Fibroblast of peridontal ligament (primary cell): ENCODE results near the gene NCAPH2.

Source experiments
- DNase-seq: peaks from one replicate; pipeline ENCODE4 v3.0.0-alpha.2; 2010; ENCODE audit errors: extremely low read depth

The NCAPH2 gene

GRCh38 chr22:50490531-50491308 lies 17.3 kb upstream of the NCAPH2 start:
- DNase-seq = no peak

DNA sequence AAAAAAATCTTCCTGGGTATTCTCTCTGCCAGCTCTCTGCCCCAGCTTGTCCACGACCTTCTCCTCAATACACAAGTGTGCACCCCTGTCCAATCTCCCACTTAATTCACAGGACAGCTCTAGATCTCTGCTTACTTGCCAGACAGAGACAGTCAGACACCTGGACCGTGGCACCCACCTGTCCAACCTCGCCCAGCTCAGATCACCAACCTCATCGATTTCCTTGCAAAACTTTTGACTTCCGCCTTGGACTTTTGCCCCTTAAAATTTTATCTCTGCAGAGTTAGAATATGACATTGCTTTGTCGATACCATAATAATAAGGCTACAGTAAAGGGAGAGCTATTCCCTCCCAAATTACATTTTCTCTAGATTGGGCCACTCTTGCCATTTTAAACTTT lies 10.9 kb upstream of the NCAPH2 start:
- DNase-seq = no peak

DNA sequence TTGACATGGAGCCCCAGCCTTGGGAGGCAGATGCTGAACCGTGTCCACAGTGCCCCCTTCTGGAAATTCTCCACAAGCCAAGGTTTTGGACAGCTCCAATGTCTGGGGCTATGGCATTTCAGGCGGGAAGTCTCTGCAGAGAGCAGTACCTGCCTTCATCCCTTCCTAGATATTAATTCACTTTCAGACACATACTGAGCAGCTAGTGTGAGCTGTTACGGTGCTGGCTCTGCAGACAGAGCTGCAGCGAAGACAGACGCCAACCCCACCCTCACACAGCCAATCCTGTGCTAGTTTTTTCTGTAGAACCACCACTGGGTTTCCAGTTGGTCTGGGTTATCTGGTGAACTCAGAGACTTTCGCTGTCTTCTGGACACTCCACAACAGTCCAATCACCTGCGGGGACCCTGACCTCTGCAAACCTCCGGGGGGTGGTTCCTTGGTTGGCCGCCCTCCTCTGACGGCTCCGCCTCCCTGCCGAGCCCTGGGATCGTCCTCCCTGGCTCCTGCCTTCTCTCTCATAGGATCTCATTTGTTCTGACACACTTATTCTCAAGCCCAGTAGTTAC lies 9.6 kb upstream of the NCAPH2 start:
- DNase-seq = peak; percentile 55

GRCh38 chr22:50500452-50500851 lies 7.6 kb upstream of the NCAPH2 start:
- no peak for DNase-seq

- DNase-seq = no peak
These were observed 5.9 kb upstream of the NCAPH2 start for GRCh38 chr22:50502096-50502495.

GRCh38 chr22:50502628-50503474 lies 5.2 kb upstream of the NCAPH2 start:
- DNase-seq = no peak

- DNase-seq = no peak
These were observed 4.4 kb upstream of the NCAPH2 start for GRCh38 chr22:50503475-50504145.

GRCh38 chr22:50504369-50505211 lies 3.4 kb upstream of the NCAPH2 start:
- no peak for DNase-seq

GRCh38 chr22:50505276-50505775 lies 2.7 kb upstream of the NCAPH2 start:
- DNase-seq = no peak

- DNase-seq = no peak
These were observed 2.0 kb upstream of the NCAPH2 start for GRCh38 chr22:50505776-50506610.

- DNase-seq = no peak
These were observed 1.2 kb upstream of the NCAPH2 start for GRCh38 chr22:50506611-50507420.

DNA sequence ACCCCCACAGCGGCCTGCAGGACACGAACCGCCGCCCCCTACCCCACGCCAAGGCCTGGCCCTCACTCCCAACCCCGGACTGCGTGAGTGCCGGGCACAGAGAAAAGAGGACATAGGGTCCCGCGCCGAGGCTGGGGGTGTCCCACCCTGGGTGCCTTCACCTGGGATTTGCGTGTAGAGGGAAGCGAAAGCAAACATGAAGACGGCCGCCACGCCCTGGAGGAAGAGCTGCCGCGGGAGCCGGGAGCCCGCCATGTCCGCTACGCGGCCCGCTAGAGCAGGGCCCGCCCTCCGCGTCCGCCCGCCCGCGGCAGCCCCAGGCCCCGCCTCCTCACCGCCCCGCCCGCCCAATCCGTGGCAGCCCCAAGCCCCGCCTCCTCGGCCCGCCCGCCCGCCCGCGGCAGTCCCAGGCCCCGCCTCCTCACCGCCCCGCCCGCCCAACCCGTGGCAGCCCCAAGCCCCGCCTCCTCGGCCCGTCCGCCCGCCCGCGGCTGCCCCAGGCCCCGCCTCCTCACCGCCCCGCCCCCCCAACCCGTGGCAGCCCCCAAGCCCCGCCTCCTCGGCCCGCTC lies 518 bp upstream of the NCAPH2 start, which contains the start of gene LMF2:
Gene LMF2, minus strand, starts transcription at position 282 of the 570 bp plus-strand sequence. Its CDS starts 27 bp downstream, at position 255.
- DNase-seq = no peak

DNA sequence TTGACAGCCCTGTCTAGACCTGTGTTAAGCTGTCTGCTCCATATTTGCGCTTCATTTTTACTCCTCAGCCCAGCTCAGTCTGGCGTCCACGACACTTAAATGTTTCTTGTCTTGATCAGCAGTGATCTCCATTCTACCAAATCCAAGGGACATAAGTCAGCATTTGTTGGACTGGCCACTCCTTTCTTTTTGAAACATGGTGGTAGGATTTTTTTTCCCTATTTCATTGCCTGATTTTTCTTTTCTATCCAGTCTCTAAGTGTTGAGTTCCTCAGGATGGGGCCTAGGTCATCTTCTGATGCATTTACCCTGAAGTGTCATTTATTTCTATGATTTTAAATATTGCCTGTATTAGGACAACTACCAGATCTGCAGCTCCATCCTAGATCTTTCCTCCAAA lies 873 bp downstream of the NCAPH2 start:
- no peak for DNase-seq

- no peak for DNase-seq
These were observed 5.2 kb downstream of the NCAPH2 start for GRCh38 chr22:50513175-50513574.

DNA sequence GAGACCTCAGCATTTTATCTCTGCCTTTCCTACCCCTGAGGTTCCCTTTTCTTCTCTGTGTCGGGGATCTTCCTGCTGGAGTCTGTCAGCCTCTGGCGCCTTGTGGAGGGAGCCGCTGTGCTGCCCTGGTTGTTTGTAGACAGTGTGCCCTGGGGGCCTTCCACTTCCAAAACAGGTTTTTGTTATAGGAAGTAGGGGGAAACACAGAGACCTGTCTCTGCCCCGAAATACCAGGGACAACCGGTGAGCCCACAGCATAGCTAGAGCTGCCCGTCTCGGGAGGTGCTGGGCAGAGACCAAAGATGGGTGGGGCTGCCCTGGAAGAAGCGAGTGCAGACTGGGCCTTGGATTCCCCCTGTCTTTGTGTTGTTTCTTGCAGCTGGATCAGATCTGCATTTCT lies 8.0 kb downstream of the NCAPH2 start:
- DNase-seq = no peak

DNA sequence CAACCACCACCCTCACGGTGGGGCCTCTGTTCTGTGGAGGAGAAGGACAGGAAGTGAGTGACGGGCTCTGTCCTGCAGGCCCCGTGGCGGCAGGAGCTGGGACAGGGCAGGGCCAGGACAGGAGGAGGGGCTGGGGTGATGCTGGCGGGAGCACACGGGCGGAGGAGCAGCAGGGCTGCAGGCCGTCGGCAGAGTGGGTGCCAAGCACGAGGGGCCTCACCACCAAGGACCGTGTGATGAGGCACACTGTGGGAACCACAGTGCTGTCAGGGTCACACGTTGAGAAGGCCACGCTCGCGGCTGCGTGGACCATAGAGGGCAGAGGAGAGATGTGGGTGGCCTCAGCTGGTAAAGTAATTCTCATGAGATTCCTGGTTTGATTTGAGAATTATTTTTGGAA lies 8.9 kb downstream of the NCAPH2 start:
- DNase-seq = no peak

DNA sequence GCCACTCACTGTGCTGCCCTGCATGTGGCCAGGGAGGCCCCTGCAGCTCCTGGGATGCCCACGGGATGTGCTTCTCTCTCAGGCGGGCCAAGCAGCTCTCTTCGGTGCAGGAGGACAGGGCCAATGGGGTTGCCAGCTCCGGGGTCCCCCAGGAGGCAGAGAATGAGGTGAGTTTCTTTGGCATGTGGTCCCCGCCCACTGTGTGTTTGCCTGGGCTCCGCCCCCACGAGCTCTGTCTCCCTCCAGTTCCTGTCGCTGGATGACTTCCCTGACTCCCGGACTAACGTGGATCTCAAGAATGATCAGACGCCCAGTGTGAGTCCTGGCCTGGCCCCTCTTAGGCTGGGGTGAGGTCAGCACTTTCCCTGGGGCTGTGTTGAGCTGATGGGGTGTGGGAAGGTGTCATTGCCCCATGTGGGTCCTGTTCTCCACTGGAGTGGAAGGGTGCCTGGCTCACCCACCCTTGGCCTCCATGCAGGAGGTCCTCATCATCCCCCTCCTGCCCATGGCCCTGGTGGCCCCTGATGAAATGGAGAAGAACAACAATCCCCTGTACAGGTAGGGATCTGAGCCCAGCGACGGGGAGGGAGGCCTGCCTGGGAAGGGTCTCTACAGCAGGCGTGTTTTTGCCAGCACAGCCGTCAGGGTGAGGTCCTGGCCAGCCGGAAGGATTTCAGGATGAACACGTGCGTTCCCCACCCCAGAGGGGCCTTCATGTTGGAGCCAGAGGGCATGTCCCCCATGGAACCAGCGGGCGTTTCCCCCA lies 9.7 kb downstream of the NCAPH2 start:
- DNase-seq = no peak

DNA sequence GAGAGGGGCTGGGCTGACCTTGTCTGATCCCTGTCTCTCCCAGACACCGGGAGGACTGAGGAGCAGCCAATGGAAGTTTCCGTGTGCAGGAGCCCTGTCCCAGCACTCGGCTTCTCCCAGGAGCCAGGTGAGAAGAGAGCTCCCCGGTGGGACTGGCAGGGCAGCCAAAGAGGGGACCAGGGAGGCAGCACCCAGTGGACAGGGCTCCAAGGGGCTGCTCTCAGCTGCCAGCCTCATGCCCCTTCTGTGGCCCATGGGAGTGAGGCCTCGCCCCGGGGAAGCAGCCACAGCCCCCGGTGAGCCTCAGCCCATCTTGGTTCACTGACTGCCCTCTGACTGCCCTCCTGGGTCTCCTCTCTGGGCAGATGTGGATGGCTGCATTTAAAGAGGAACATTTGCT lies 10.6 kb downstream of the NCAPH2 start:
- no peak for DNase-seq
